Suprapubic skin (tissue), 4 donors: Measurements from ENCODE around the gene MGAM2.

ENCODE experiments used
- CTCF ChIP-seq, 2 donors: fragments of 200-600 bp in 1 of 2; fragments of 450-650 bp in 1 of 2; sonication (generic) in 1 of 2; IDR thresholded peaks; one replicate each; pipeline ENCODE4 v1.5.1; 2016 to 2019; ENCODE audit warnings: antibody characterized with exemption in 2 of 2, mild to moderate bottlenecking in 1 of 2, moderate library complexity in 1 of 2
- POLR2A ChIP-seq, 2 donors: fragments of 450-650 bp; IDR thresholded peaks; one replicate each; pipeline ENCODE4 v1.6.1; 2017; ENCODE audit warnings: antibody characterized with exemption in 2 of 2, mild to moderate bottlenecking in 2 of 2, moderate library complexity in 2 of 2
- POLR2AphosphoS5 ChIP-seq, 3 donors: sonication (generic); formaldehyde crosslinking; IDR thresholded peaks; one replicate each; pipeline ENCODE4 v1.6.1; 2017; ENCODE audit warnings: antibody characterized with exemption in 3 of 3

GRCh38 chr7:142110098-142110497 lies 1.4 kb upstream of the MGAM2 start:
- TF ChIP-seq CTCF (IDR thresholded peaks at IDR 0.05) (no peak), POLR2A (IDR thresholded peaks at IDR 0.05) (no peak), POLR2AphosphoS5 (IDR thresholded peaks at IDR 0.05) (no peak)
